IMR-90 (cell line): ENCODE results near the gene ZNF761. TPM values are rescaled to one million over a fixed set of nuclear protein-coding genes. Genes with fewer than 3 reads are reported as not detected.
"Not testable (repeated sequence)": the region's sequence is repeated elsewhere in the genome, so short reads cannot be mapped to it uniquely, and the experiment has no call there.

Experiments used
- ATAC-seq: fragments of 200-7000 bp; cut with Tn5 transposase; 2 replicates; pipeline ENCODE4 v1.9.1; 2020; ENCODE audit warnings: low read depth, mild to moderate bottlenecking, moderate library complexity
- BruUV-seq: library from RNA; stranded (reverse); fragments of 400-500 nt; replicated peaks from 2 replicates; lab custom pipeline; 2021; lab: Mats Ljungman, UMichigan
- CTCF ChIA-PET: fragments of 300-600 bp; formaldehyde crosslinking; extraction: SDS; loops from one replicate; lab custom pipeline; 2021; ENCODE audit warnings: antibody characterized with exemption; lab: Yijun Ruan, JAX
- POLR2A ChIA-PET: fragments of 300-600 bp; sonication (Branson Sonifier 250); formaldehyde crosslinking; loops from one replicate; lab custom pipeline; 2022; ENCODE audit warnings: antibody characterized with exemption; ENCODE audit not compliant: unreplicated experiment; lab: Charles Lee
- DNase-seq: peaks from one replicate; pipeline ENCODE4 v3.0.0; 2013
- H2AFZ ChIP-seq: replicated peaks from 2 replicates; pipeline ENCODE3; 2013; ENCODE audit warnings: low read length, mild to moderate bottlenecking; ENCODE audit not compliant: poor library complexity
- H2AK5ac ChIP-seq: 2 replicates; pipeline ENCODE4 v1.6.1; 2013; ENCODE audit warnings: low read depth, low read length, inconsistent platforms
- H2AK9ac ChIP-seq: replicated peaks from 2 replicates; pipeline ENCODE3; 2013; ENCODE audit warnings: mild to moderate bottlenecking, low read depth, low read length, moderate library complexity; ENCODE audit not compliant: poor library complexity
- H2BK120ac ChIP-seq: 2 replicates; pipeline ENCODE4 v1.6.1; 2013; ENCODE audit warnings: low read depth, low read length, inconsistent platforms
- H2BK15ac ChIP-seq: 3 replicates; pipeline ENCODE4 v1.6.1; 2013; ENCODE audit warnings: low read depth, low read length, inconsistent platforms
- H2BK20ac ChIP-seq: 2 replicates; pipeline ENCODE4 v1.6.1; 2013; ENCODE audit warnings: low read depth, mild to moderate bottlenecking, inconsistent platforms, low read length, moderate library complexity
- H2BK5ac ChIP-seq: 2 replicates; pipeline ENCODE4 v1.6.1; 2013; ENCODE audit warnings: mild to moderate bottlenecking, low read depth, low read length, inconsistent platforms; ENCODE audit not compliant: poor library complexity, severe bottlenecking
- H3K14ac ChIP-seq: replicated peaks from 2 replicates; pipeline ENCODE4 v1.6.1; 2013; ENCODE audit warnings: low read depth, low read length, inconsistent platforms
- H3K18ac ChIP-seq: 2 replicates; pipeline ENCODE4 v1.6.1; 2013; ENCODE audit warnings: low read depth, low read length, control low read depth
- H3K23ac ChIP-seq: 2 replicates; pipeline ENCODE4 v1.6.1; 2013; ENCODE audit warnings: low read depth, low read length, inconsistent platforms
- H3K27ac ChIP-seq: 2 replicates; pipeline ENCODE4 v1.5.1; 2013; ENCODE audit warnings: mild to moderate bottlenecking, control low read depth, low read length; ENCODE audit not compliant: insufficient read depth
- H3K27me3 ChIP-seq: 2 replicates; pipeline ENCODE4 v1.6.1; 2013; ENCODE audit warnings: low read length; ENCODE audit not compliant: control insufficient read depth, insufficient read depth
- H3K36me3 ChIP-seq: 2 replicates; pipeline ENCODE4 v1.6.1; 2013; ENCODE audit warnings: low read length, mixed read lengths; ENCODE audit not compliant: control insufficient read depth, insufficient read depth
- H3K4ac ChIP-seq: 2 replicates; pipeline ENCODE4 v1.6.1; 2013; ENCODE audit warnings: low read depth, low read length, inconsistent platforms
- H3K4me1 ChIP-seq: 2 replicates; pipeline ENCODE4 v1.6.1; 2013; ENCODE audit warnings: low read length, mixed read lengths; ENCODE audit not compliant: control insufficient read depth, insufficient read depth
- H3K4me2 ChIP-seq: 2 replicates; pipeline ENCODE4 v1.6.1; 2013; ENCODE audit warnings: low read depth, mild to moderate bottlenecking, control low read depth, low read length, moderate library complexity
- H3K4me3 ChIP-seq: 2 replicates; pipeline ENCODE4 v1.5.1; 2013; ENCODE audit warnings: low read depth, mild to moderate bottlenecking, control low read depth, low read length, moderate library complexity; ENCODE audit not compliant: insufficient read depth
- H3K56ac ChIP-seq: 2 replicates; pipeline ENCODE4 v1.6.1; 2013; ENCODE audit warnings: low read length, inconsistent platforms; ENCODE audit not compliant: insufficient read depth; ENCODE audit errors: extremely low read depth
- H3K79me1 ChIP-seq, 2 experiments: 2 replicates each; pipeline ENCODE4 v1.6.1; 2013; ENCODE audit warnings: low read length in 2 of 2, inconsistent platforms in 1 of 2, low read depth in 1 of 2
- H3K9ac ChIP-seq: 2 replicates; pipeline ENCODE4 v1.6.1; 2013; ENCODE audit warnings: low read depth, low read length, control low read depth
- H3K9me1 ChIP-seq: 2 replicates; pipeline ENCODE4 v1.6.1; 2013; ENCODE audit warnings: low read length, inconsistent platforms; ENCODE audit not compliant: insufficient read depth
- H3K9me3 ChIP-seq: 2 replicates; pipeline ENCODE4 v1.6.1; 2013; ENCODE audit warnings: low read length; ENCODE audit not compliant: control insufficient read depth, insufficient read depth
- H4K20me1 ChIP-seq: 2 replicates; pipeline ENCODE4 v1.6.1; 2013; ENCODE audit warnings: low read length, inconsistent platforms; ENCODE audit not compliant: insufficient read depth
- H4K5ac ChIP-seq: 2 replicates; pipeline ENCODE4 v1.6.1; 2013; ENCODE audit warnings: mild to moderate bottlenecking, low read depth, low read length, control low read depth
- H4K8ac ChIP-seq, 2 experiments: 2 replicates each; pipeline ENCODE4 v1.6.1; 2013; ENCODE audit warnings: low read depth in 2 of 2, low read length in 2 of 2, control low read depth in 1 of 2, inconsistent platforms in 1 of 2
- H4K91ac ChIP-seq: 2 replicates; pipeline ENCODE4 v1.6.1; 2013; ENCODE audit warnings: low read depth, low read length, inconsistent platforms; ENCODE audit not compliant: insufficient read depth
- WGBS, 2 experiments: methylation state at CpG; one replicate each; pipeline versions ENCODE4 v1.1.5 to v1.1.7; 2013; ENCODE audit warnings: missing lambda C conversion rate in 2 of 2; ENCODE audit not compliant: insufficient read length in 1 of 2; ENCODE audit errors: extremely low coverage in 2 of 2; 5-methylcytosine and 5-hydroxymethylcytosine counted together
- dilution Hi-C: fragments of 300-500 bp; cut with HindIII; formaldehyde crosslinking; loops from one replicate; pipeline ENCODE4 v1.14.3; 2018; ENCODE audit warnings: low sequenced_read_pairs; ENCODE audit not compliant: unreplicated experiment
- in situ Hi-C: fragments of 300-500 bp; cut with MboI; formaldehyde crosslinking; loops from 3 replicates; pipeline ENCODE4 v1.14.3; 2019; ENCODE audit warnings: low sequenced_read_pairs, inconsistent platforms, mixed read lengths
- intact Hi-C: fragments of 100-400 bp; cut with micrococcal nuclease; formaldehyde crosslinking; loops from 2 replicates; pipeline ENCODE4 v1.10.0; 2022
- polyA plus RNA-seq, 3 experiments: library from polyadenylated mRNA; depleted of rRNA; stranded (reverse); fragments of >200 nt; gene quantifications; 2 replicates each; pipeline ENCODE4 v1.2.3, GENCODE V29; 2012; ENCODE audit warnings: low replicate concordance in 1 of 3
- total RNA-seq: library from RNA; depleted of rRNA; stranded (reverse); fragments of >200 nt; gene quantifications from 2 replicates; pipeline ENCODE4 v1.2.3, GENCODE V29; 2012

The ZNF761 gene
- total and polyA plus RNA-seq, 2 of the 4 experiments (the other 2 are of a cell fraction) = 7.9 to 21.9 TPM

GRCh38 chr19:53460131-53460721, 28.4 kb downstream of the ZNF761 start:
- CTCF ChIA-PET, BruUV-seq, in situ Hi-C loops, H3K9ac ChIP-seq, H3K4me2 ChIP-seq, dilution Hi-C loops, H4K5ac ChIP-seq, H3K23ac ChIP-seq, intact Hi-C loops, H2BK15ac ChIP-seq, H3K56ac ChIP-seq, H2AK5ac ChIP-seq, H2BK120ac ChIP-seq, H3K4me1 ChIP-seq, H2BK5ac ChIP-seq, DNase-seq, H3K4me3 ChIP-seq, H3K9me1 ChIP-seq, H3K14ac ChIP-seq, H2AFZ ChIP-seq, ATAC-seq, H2AK9ac ChIP-seq, H3K4ac ChIP-seq, H3K27ac ChIP-seq, H3K18ac ChIP-seq, H4K20me1 ChIP-seq, H3K36me3 ChIP-seq, H2BK20ac ChIP-seq, H3K27me3 ChIP-seq, H3K79me1 ChIP-seq, H4K91ac ChIP-seq, POLR2A ChIA-PET, H4K8ac ChIP-seq: not testable (repeated sequence)
- no CpG with 5 or more reads among the region's 11 CpGs for WGBS, 2 experiments
- H3K9me3 ChIP-seq = peaks cover 33% of the 10 kb centered on the region
